ENCODE results near the gene COL13A1. TPM values are rescaled to one million over a fixed set of nuclear protein-coding genes. Genes with fewer than 3 reads are reported as not detected.

The COL13A1 gene
- polyA plus RNA-seq, 1 of the 3 experiments (the other 2 are of a cell fraction) = 26.7 TPM

- TF ChIP-seq PBX3 (IDR thresholded peaks at IDR 0.05) (no peak), NRF1 (IDR thresholded peaks at IDR 0.05; ENCODE audit: low read depth, low read length) (no peak), RCOR1 (IDR thresholded peaks at IDR 0.05; ENCODE audit: low read length) (no peak), SMC3 (IDR thresholded peaks at IDR 0.05; ENCODE audit: low read depth, low read length) (no peak), YY1 (IDR thresholded peaks at IDR 0.05; ENCODE audit: low read depth) (no peak), CTCF (IDR thresholded peaks at IDR 0.05) (no peak)
- TF ChIP-seq, protein P1, sequence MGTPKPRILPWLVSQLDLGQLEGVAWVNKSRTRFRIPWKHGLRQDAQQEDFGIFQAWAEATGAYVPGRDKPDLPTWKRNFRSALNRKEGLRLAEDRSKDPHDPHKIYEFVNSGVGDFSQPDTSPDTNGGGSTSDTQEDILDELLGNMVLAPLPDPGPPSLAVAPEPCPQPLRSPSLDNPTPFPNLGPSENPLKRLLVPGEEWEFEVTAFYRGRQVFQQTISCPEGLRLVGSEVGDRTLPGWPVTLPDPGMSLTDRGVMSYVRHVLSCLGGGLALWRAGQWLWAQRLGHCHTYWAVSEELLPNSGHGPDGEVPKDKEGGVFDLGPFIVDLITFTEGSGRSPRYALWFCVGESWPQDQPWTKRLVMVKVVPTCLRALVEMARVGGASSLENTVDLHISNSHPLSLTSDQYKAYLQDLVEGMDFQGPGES (IDR thresholded peaks at IDR 0.05; ENCODE audit: low read depth, low read length) = no peak
Observed at GRCh38 chr10:69883310-69884023, 81.8 kb downstream of the COL13A1 start (continued).

GRCh38 chr10:69884024-69884367, 82.3 kb downstream of the COL13A1 start:
- no peaks in the 10 kb centered on the region for H3K27me3 ChIP-seq (ENCODE audit: insufficient read depth)
- H3K79me2 ChIP-seq (ENCODE audit: insufficient read depth) = no peaks in the 10 kb centered on the region
- CTCF ChIA-PET = interaction anchor here (0.7 to 3.0 kb wide), 6 partner anchors 12 to 95 kb away, joined by 3 to 21 read pairs (median 4); no protein-coding TSS in a partner anchor
- no peaks in the 10 kb centered on the region for H3K9me3 ChIP-seq
- no peak overlapping the region for H2AFZ ChIP-seq (ENCODE audit: low read depth)
- no peaks in the 10 kb centered on the region for H3K9me2 ChIP-seq
- no peak for DNase-seq
- H3F3A ChIP-seq (replicated peaks; ENCODE audit: insufficient read depth) = no peaks in the 10 kb centered on the region
- no peak overlapping the region for H3K27ac ChIP-seq (ENCODE audit: low read depth in 2 of 2, low read length in 1 of 2)
- POLR2A ChIA-PET = no interaction called here
- no peaks in the 10 kb centered on the region for H4K20me1 ChIP-seq (ENCODE audit: insufficient read depth)
- H3K4me2 ChIP-seq = no peak overlapping the region
- H3K36me3 ChIP-seq (replicated peaks in 1 of 2; ENCODE audit: control insufficient read depth in 1 of 2, insufficient read depth in 2 of 2, low read length in 1 of 2) = no peaks in the 10 kb centered on the region
- 85% methylated on average over 2 of the region's 3 CpGs for WGBS (ENCODE audit: low lambda C conversion rate)
- no peak overlapping the region for H3K9ac ChIP-seq
- no peaks in the 10 kb centered on the region; a peak in 1 of 4 replicates for H3K4me1 ChIP-seq (ENCODE audit: control insufficient read depth in 1 of 2, insufficient read depth in 2 of 2, low read depth in 1 of 2, low read length in 1 of 2)
- H3K4me3 ChIP-seq (ENCODE audit: low read depth in 2 of 2, low read length in 1 of 2) = no peak overlapping the region
- TF ChIP-seq SIN3A (IDR thresholded peaks at IDR 0.05; ENCODE audit: borderline replicate concordance, low read depth, low read length) (no peak), MXI1 (IDR thresholded peaks at IDR 0.05; ENCODE audit: low read depth, low read length) (no peak), TCF12 (IDR thresholded peaks at IDR 0.05) (no peak), TEAD4 (IDR thresholded peaks at IDR 0.05; ENCODE audit: borderline replicate concordance, insufficient read depth) (no peak), CTCF (IDR thresholded peaks at IDR 0.05) (no peak), NFIC (IDR thresholded peaks at IDR 0.05; ENCODE audit: borderline replicate concordance) (no peak), GABPA (IDR thresholded peaks at IDR 0.05; ENCODE audit: low read depth) (no peak), ELF1 (IDR thresholded peaks at IDR 0.05) (no peak), POLR2AphosphoS5 (IDR thresholded peaks at IDR 0.05; ENCODE audit: low read depth, low read length) (no peak), EZH2phosphoT487 (IDR thresholded peaks at IDR 0.05; ENCODE audit: borderline replicate concordance, low read depth) (no peak), TAF1 (IDR thresholded peaks at IDR 0.05; ENCODE audit: borderline replicate concordance, low read depth, low read length) (no peak), JUND (IDR thresholded peaks at IDR 0.05) (no peak), RAD21 (IDR thresholded peaks at IDR 0.05; ENCODE audit: low read length) (no peak)
- TF ChIP-seq, protein P2, sequence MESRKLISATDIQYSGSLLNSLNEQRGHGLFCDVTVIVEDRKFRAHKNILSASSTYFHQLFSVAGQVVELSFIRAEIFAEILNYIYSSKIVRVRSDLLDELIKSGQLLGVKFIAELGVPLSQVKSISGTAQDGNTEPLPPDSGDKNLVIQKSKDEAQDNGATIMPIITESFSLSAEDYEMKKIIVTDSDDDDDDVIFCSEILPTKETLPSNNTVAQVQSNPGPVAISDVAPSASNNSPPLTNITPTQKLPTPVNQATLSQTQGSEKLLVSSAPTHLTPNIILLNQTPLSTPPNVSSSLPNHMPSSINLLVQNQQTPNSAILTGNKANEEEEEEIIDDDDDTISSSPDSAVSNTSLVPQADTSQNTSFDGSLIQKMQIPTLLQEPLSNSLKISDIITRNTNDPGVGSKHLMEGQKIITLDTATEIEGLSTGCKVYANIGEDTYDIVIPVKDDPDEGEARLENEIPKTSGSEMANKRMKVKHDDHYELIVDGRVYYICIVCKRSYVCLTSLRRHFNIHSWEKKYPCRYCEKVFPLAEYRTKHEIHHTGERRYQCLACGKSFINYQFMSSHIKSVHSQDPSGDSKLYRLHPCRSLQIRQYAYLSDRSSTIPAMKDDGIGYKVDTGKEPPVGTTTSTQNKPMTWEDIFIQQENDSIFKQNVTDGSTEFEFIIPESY (IDR thresholded peaks at IDR 0.05; ENCODE audit: borderline replicate concordance, low read depth) = no peak
- TF ChIP-seq, protein P3, sequence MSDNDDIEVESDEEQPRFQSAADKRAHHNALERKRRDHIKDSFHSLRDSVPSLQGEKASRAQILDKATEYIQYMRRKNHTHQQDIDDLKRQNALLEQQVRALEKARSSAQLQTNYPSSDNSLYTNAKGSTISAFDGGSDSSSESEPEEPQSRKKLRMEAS (IDR thresholded peaks at IDR 0.05; ENCODE audit: low read depth) = no peak
- TF ChIP-seq, protein P1 (IDR thresholded peaks at IDR 0.05; ENCODE audit: low read depth, low read length) = no peak

Data from SK-N-SH (cell line).